LNCaP clone FGC (cell line): Measurements from ENCODE around the gene PITPNM3.

Source experiments
- DNase-seq: peaks from one replicate; pipeline ENCODE4 v3.0.0-alpha.2; 2011; ENCODE audit warnings: low read depth
- H3K4me3 ChIP-seq: 2 replicates; pipeline ENCODE4 v1.5.1; 2011; ENCODE audit warnings: mild to moderate bottlenecking, low read depth, low read length, control low read depth
- CTCF ChIP-seq: IDR thresholded peaks from 2 replicates; pipeline ENCODE4 v1.5.1; 2012; ENCODE audit warnings: mild to moderate bottlenecking; ENCODE audit not compliant: control insufficient read depth, insufficient read depth; ENCODE audit errors: extremely low read depth

The PITPNM3 gene

GRCh38 chr17:6453279-6454024 is 102.9 kb downstream of the PITPNM3 start:
- no peak for DNase-seq
- TF ChIP-seq CTCF, result no peak
- H3K4me3 ChIP-seq, result no peak overlapping the region

GRCh38 chr17:6452471-6453266 is 103.7 kb downstream of the PITPNM3 start:
- no peak for TF ChIP-seq CTCF
- no peak overlapping the region for H3K4me3 ChIP-seq
- no peak for DNase-seq

DNA sequence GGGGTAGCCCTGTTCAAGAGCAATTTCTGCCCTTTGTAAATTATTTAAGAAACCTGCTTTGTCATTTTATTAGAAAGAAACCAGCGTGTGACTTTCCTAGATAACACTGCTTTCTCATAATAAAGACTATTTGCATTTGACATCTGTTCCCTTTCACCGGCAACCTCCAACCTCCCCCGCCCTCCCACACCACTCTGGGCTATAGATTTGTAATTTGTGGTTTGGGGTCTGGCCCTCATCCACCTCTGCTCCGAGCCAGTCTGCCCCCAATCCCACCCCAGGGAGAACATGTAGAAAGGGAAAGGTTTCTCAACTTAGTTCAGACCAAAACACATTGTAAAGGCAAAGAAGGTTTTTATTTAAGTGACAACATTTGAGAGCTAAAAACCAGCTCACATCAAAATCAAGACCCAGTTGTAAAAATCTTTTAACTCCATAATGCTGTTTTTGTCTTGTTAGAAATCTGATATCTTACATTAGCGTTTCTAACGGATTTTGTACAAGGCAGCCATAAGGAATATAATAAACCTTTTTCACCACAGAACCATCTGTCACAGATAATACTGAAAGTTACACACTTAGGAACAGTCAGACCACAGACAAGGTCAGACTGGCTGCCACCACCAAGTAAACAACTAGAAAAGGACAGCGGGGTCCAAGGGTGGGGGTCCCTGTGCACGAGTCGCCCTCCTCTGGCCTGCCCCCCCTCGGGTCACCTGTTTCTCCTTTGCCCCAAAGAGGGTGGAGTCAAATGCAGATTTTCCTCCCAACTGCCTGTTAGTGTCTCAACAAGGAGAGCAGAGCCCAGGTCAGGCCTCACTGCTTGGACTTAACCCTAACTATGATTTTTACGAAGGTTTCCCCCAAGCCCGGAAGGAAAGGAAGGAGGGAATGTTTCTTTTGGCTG is 105.2 kb downstream of the PITPNM3 start:
- no peak for TF ChIP-seq CTCF
- no peak for DNase-seq
- no peak overlapping the region for H3K4me3 ChIP-seq

GRCh38 chr17:6449307-6449706 is 107.0 kb downstream of the PITPNM3 start:
- TF ChIP-seq CTCF, result no peak

GRCh38 chr17:6448473-6448872 is 107.9 kb downstream of the PITPNM3 start:
- TF ChIP-seq CTCF, result no peak

More at GRCh38 chr17:6449307-6449706, 107.0 kb downstream of the PITPNM3 start:
- no peak for DNase-seq
- H3K4me3 ChIP-seq, result no peak overlapping the region

GRCh38 chr17:6446516-6447100 is 109.7 kb downstream of the PITPNM3 start:
- DNase-seq, result no peak
- no peak for TF ChIP-seq CTCF
- no peak overlapping the region for H3K4me3 ChIP-seq

More at GRCh38 chr17:6448473-6448872, 107.9 kb downstream of the PITPNM3 start:
- DNase-seq, result no peak
- H3K4me3 ChIP-seq, result no peak overlapping the region
